T-helper 17 cell (primary cell): ENCODE measurements around the gene SCAMP5. TPM values are rescaled to one million over a fixed set of nuclear protein-coding genes. Genes with fewer than 3 reads are reported as not detected.

Experiments used
- ATAC-seq: fragments of 150-1000 bp; cut with Tn5 transposase; 2 replicates; pipeline ENCODE4 v1.10.0; 2021; ENCODE audit warnings: mild to moderate bottlenecking, moderate library complexity
- DNase-seq, 3 donors: peaks; one replicate each; pipeline versions ENCODE4 v3.0.0 to v3.0.0-alpha.2; 2020 to 2021
- H3K9me3 ChIP-seq: one replicate; pipeline ENCODE4 v1.7.0; 2013; ENCODE audit warnings: low read length, mild to moderate bottlenecking; ENCODE audit not compliant: control insufficient read depth, poor library complexity, severe bottlenecking
- H3K27ac Mint-ChIP-seq: one replicate; pipeline ENCODE4 v1.8.0; 2022; ENCODE audit warnings: mild to moderate bottlenecking, moderate library complexity, mixed read lengths
- H3K27me3 Mint-ChIP-seq: one replicate; pipeline ENCODE4 v1.8.0; 2022; ENCODE audit warnings: mixed read lengths
- H3K36me3 Mint-ChIP-seq: one replicate; pipeline ENCODE4 v1.8.0; 2022; ENCODE audit warnings: low read depth, mixed read lengths
- H3K4me1 Mint-ChIP-seq: one replicate; pipeline ENCODE4 v1.8.0; 2022; ENCODE audit warnings: mild to moderate bottlenecking, mixed read lengths
- H3K4me3 Mint-ChIP-seq: one replicate; pipeline ENCODE4 v1.8.0; 2022; ENCODE audit warnings: mild to moderate bottlenecking, moderate library complexity, mixed read lengths
- total RNA-seq, 4 donors: library from RNA in 2 of 4; stranded (reverse) in 2 of 4; gene quantifications; one replicate each; pipeline ENCODE4 v1.2.3 and lab custom pipeline; 2022 to 2026

The SCAMP5 gene
- total RNA-seq, 2 donors from 2014 or later, result 3.9 to 4.3 TPM

DNA sequence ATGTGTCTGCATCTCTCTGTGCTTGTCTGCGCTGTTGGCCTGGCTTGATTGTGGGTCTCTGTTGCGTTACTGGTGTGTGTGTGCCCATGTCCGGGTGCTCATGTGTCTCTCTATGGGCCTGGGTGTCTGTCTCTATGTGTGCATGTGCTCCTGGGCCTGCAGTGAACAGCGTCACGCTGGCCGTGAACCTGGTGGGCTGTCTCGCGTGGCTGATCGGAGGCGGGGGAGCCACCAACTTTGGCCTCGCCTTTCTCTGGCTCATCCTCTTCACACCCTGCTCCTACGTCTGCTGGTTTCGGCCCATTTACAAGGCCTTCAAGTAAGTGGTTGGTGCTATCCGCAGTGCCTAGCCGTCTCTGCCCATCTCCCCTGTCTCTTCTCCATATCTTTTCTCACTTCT lies 21.1 kb downstream of the SCAMP5 start:
- ATAC-seq (no peak), DNase-seq (no peak)
- Mint-ChIP-seq H3K4me3 (no peak overlapping the region), H3K4me1 (peaks cover 2% of the 10 kb centered on the region), H3K27ac (no peak overlapping the region), H3K36me3 (no peaks in the 10 kb centered on the region), H3K27me3 (no peaks in the 10 kb centered on the region)
- no peaks in the 10 kb centered on the region for H3K9me3 ChIP-seq

DNA sequence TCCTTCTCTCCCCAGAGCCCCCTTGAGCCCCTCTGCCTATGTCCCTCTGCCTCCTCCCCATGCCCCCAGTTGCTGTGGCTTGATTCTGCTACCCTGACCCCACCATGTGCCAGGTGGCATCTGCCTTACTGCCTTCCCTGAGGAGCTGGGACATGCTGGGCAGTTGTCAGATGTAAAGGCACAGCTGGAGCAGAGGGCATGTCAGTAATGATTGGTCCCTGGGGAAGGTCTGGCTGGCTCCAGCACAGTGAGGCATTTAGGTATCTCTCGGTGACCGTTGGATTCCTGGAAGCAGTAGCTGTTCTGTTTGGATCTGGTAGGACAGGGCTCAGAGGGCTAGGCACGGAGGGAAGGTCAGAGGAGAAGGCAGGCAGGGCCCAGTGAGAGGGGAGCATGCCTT lies 24.6 kb downstream of the SCAMP5 start:
- Mint-ChIP-seq H3K27me3 (no peaks in the 10 kb centered on the region), H3K4me3 (no peak overlapping the region), H3K4me1 (peaks cover 6% of the 10 kb centered on the region), H3K27ac (no peak overlapping the region), H3K36me3 (no peaks in the 10 kb centered on the region)
- DNase-seq, result no peak
- ATAC-seq, result no peak
- H3K9me3 ChIP-seq, result no peaks in the 10 kb centered on the region

DNA sequence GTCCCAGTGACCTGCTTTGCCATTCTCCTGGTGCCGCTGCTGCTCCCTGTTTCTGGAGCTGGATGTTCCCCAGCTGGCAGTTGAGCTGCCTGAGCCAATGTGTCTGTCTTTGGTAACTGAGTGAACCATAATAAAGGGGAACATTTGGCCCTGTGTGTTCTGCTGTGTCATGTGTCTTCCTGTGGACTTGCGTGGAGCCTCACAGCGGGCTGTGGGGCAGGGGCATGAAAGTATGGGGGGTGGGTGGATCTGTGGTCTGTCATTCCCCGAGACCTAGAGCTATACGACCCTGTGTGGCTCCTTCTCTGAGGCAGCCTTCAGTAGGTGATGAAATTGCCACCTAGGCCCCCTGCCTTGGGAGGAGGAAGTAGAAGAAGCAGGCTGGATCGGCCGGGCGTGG lies 26.0 kb downstream of the SCAMP5 start:
- H3K27ac Mint-ChIP-seq, result no peak overlapping the region
- no peaks in the 10 kb centered on the region for H3K36me3 Mint-ChIP-seq
- ATAC-seq (no peak), DNase-seq (no peak)
- H3K27me3 Mint-ChIP-seq, result no peaks in the 10 kb centered on the region
- no peak overlapping the region for H3K4me3 Mint-ChIP-seq
- no peaks in the 10 kb centered on the region for H3K9me3 ChIP-seq
- peaks cover 10% of the 10 kb centered on the region for H3K4me1 Mint-ChIP-seq

DNA sequence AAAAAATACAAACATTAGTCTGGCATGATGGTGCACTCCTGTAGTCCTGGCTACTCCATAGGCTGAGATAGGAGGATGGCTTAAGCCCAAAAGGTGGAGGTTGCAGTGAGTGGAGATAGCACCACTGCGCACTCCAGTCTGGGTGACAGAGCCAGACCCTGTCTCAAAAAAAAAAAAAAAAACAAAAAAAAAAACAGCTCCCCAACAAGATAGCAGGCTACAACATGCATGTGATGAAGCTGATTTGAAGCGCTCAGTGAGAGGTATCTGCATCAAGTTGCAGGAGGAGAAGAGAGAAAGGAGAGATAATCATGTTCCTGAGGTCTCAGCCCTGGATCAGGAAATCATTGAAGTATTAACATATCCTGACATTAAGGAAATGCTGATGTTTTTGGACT lies 27.4 kb downstream of the SCAMP5 start:
- DNase-seq (no peak), ATAC-seq (no peak)
- Mint-ChIP-seq H3K4me1 (peaks cover 14% of the 10 kb centered on the region), H3K4me3 (no peak overlapping the region), H3K27ac (peak overlapping the region; percentile 93), H3K27me3 (no peaks in the 10 kb centered on the region), H3K36me3 (no peaks in the 10 kb centered on the region)
- H3K9me3 ChIP-seq, result no peaks in the 10 kb centered on the region

DNA sequence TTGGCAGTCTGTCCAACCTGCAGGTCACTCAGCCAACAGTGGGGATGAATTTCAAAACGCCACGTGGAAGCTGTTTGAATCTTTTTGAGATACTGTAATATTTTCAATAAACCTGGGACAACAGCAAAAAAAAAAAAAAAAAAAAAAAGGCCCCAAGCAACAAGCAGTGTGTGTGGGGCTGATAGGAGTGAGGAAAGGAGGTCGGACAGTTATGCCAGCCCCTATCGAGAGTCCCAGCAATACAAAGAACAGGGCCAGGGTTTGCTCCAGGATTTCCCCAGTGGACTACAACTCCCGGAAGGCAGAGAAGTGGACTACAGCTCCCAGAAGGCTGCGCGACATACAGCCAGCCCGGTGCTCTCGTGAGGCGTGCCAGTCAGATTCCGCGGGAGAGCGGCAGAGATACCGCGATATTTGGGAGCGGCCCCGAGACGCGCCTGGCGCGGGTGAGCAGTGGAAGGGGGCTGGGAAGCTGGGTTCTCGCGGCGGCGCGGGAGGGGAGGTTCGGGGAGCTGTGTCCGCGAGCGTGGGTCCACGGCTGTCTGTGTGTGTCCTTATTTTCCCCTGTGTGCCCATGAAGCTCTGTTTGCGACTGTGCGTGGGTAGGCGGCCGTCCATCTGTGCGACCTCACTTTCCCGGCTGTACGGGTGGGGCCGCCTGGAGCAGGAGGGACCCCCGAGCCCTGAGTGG lies 28.0 kb downstream of the SCAMP5 start, which contains the start of gene PPCDC:
Gene PPCDC, plus strand, starts transcription at position 410 of the 691 bp plus-strand sequence. CDS start 4,729 bp downstream, outside the sequence.
- H3K9me3 ChIP-seq, result no peaks in the 10 kb centered on the region
- H3K4me1 Mint-ChIP-seq, result peaks cover 15% of the 10 kb centered on the region
- H3K27ac Mint-ChIP-seq, result peak within 1 kb of the TSS; percentile 93
- peak; percentile 100 for ATAC-seq
- H3K4me3 Mint-ChIP-seq, result peak within 1 kb of the TSS; percentile 99
- DNase-seq, result peak; percentile 83 to 90 (median 84)
- H3K27me3 Mint-ChIP-seq, result no peaks in the 10 kb centered on the region
- no peaks in the 10 kb centered on the region for H3K36me3 Mint-ChIP-seq

DNA sequence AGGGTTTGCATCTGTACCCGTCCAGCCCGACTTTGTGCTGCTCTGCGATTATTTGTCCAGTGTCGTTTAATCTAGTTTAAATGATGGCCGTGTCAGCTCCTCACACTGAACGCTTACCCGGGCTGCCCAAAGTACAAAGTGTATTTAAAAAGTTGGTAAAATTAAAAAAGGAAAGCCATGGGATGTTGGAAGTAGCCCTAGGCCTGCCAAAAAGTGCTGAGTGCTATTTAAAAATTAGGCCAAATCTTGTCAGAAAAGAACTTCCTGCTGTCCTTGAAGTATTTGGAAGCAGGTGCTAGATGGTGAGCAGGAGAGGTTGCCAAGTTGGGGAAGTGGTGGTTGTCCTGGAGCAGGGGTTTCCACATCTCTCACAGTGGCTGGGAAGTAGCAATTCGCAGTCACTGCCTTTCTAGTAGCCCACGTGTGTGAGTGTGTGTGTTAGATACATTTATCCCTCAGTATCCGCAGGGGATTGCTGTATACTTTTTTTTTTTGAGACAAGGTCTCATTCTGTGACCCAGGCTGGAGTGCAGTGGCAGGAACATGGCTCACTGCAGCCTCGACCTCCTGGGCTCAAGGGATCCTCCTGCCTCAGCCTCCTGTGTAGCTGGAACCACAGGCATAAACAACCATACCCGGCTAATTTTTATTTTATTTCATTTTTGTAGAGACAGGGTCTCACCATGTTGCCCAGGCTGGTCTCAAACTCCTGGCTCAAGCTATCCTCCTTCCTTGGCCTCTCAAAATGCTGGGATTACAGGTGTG lies 28.7 kb downstream of the SCAMP5 start:
- Mint-ChIP-seq H3K27me3 (no peaks in the 10 kb centered on the region), H3K4me1 (peaks cover 15% of the 10 kb centered on the region), H3K36me3 (no peaks in the 10 kb centered on the region), H3K27ac (peak overlapping the region; percentile 93), H3K4me3 (peak overlapping the region; percentile 99)
- no peak for DNase-seq
- H3K9me3 ChIP-seq, result no peaks in the 10 kb centered on the region
- no peak for ATAC-seq

DNA sequence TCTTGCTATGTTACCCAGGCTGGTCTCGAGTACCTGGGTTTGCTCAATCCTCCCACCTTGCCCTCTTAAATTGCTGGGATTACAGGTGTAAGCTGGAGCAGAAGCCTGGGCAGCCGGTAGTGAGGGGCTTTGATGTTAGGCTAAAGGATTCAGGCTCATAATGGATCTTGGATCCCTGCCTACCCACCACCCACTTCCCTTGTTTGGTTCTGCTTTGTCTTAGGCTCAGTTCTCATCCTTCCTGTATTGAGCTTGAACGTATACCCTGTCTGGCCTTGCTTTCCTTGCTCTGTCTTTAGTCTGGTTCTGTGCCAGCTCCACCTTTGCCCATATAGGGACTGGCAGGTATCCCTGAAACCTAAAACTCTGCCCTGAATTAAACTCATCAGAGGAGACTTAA lies 29.7 kb downstream of the SCAMP5 start:
- H3K27ac Mint-ChIP-seq, result peak overlapping the region; percentile 93
- DNase-seq (no peak), ATAC-seq (no peak)
- no peaks in the 10 kb centered on the region for H3K27me3 Mint-ChIP-seq
- H3K4me3 Mint-ChIP-seq, result peak overlapping the region; percentile 99
- H3K9me3 ChIP-seq, result no peaks in the 10 kb centered on the region
- no peaks in the 10 kb centered on the region for H3K36me3 Mint-ChIP-seq
- H3K4me1 Mint-ChIP-seq, result peaks cover 20% of the 10 kb centered on the region

DNA sequence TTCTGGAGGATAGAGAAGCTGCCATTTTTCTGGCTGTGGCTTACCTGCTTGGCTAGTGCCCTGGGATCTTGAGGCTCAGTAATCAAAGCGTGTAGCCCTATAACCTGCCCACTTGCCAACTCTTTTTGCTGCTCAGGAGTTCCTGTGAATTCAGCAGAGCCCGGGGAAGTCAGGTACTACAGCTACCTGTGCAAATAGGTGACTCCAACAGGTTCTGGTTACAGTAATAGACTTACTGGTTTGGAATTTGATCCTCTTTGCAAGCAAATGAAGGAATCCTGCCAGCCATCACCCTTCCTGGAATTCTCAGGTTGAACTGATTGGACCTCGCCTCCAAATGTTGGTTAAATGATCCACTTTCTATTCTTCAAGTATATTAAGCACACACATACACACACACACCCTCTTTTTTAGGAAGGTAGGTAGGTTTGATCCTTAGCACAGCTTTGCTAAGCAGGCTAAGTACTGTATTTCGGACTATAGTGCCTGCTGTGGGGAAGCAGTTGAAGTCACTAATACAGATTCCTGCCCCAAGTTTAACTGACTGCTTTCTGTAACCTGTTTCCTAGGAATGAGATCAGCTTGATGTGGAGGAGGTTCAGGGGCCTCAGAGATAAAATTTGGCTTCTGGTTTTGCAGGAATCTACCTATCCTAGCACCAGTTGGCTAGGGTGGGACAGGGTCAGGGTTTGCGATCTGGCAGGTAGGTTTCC lies 30.3 kb downstream of the SCAMP5 start:
- H3K27ac Mint-ChIP-seq, result peak overlapping the region; percentile 93
- peak overlapping the region; percentile 99 for H3K4me3 Mint-ChIP-seq
- ATAC-seq, result no peak
- H3K27me3 Mint-ChIP-seq, result no peaks in the 10 kb centered on the region
- no peak for DNase-seq
- H3K4me1 Mint-ChIP-seq, result peaks cover 21% of the 10 kb centered on the region
- no peaks in the 10 kb centered on the region for H3K9me3 ChIP-seq
- H3K36me3 Mint-ChIP-seq, result no peaks in the 10 kb centered on the region

DNA sequence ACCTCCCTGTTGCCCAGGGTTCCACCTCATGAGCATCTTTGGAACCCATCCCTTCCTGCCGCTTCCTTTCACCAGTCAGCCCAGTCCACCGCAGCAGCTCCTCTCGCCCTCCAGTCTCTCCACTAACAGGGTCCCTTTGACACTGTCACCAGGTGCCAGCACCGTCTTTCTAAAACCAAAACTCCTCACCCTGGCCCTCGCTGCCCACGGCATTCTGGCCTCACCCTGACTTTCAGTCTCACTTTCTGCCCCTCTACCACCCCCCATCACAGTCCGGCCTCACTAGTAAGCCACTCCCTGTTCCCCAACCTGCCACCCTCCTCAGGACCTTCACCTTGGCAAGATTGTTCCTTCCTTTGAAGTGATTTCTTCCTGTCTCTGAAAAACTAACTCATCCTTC lies 32.2 kb downstream of the SCAMP5 start:
- no peaks in the 10 kb centered on the region for H3K27me3 Mint-ChIP-seq
- no peaks in the 10 kb centered on the region for H3K9me3 ChIP-seq
- no peak overlapping the region for H3K4me3 Mint-ChIP-seq
- ATAC-seq (no peak), DNase-seq (no peak)
- peak overlapping the region; percentile 70 for H3K27ac Mint-ChIP-seq
- H3K4me1 Mint-ChIP-seq, result peaks cover 30% of the 10 kb centered on the region
- H3K36me3 Mint-ChIP-seq, result no peaks in the 10 kb centered on the region

DNA sequence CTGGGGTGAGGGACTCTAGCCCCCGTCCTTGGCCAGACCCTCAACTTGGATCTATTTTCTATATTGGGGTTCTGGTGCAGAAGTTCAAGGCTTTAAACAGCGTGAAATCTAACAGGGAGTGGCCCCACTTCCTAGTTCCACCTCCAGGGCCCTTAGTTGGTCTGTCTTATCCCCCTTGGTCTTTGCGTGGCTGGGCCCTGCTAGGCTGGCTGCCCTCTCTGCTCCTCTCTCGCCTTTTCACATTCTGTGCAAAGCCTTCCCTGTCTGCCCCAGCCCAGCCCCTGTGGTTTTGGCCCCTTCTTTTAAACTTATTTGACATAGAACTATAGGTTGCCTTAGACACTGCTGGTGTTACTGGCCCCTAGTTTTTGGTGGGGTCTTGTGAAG lies 33.6 kb downstream of the SCAMP5 start:
- Mint-ChIP-seq H3K4me3 (no peak overlapping the region), H3K36me3 (no peaks in the 10 kb centered on the region), H3K27ac (peak overlapping the region; percentile 34), H3K4me1 (peaks cover 32% of the 10 kb centered on the region), H3K27me3 (no peaks in the 10 kb centered on the region)
- ATAC-seq (peak; percentile 32), DNase-seq (no peak)
- no peaks in the 10 kb centered on the region for H3K9me3 ChIP-seq

DNA sequence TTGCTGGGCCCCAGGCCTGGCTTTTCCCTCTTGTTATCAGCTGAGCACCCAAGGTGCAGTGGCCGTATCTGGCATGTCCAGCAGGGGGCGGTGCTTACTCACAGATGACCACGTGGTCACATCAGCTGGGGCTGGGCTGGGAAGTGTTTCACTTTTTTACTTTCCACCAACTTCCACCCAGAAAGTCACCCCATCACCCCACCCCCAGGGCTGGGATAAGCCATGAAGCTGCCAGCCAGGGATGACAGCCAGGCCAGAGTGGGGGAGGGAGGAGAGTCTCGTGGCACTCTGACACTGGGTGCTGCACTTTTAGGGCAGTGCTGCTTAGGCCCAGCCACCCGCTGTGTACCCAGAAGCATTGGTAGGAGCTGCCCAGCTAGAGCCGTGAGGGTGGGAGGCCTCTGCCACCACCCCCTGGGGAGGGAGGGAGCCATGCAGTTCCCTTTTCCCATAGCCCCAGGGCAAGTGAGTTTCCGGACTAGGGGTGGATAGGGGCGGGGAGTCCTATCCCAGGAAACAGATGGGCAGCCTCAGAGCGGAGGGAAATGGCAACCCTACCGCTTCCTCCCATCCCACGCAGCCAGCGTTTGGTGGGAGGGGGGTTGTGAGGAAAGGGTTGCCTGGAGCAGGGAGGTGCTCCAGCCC lies 34.1 kb downstream of the SCAMP5 start:
- Mint-ChIP-seq H3K27me3 (no peaks in the 10 kb centered on the region), H3K36me3 (no peaks in the 10 kb centered on the region), H3K4me3 (peak overlapping the region; percentile 61), H3K27ac (peak overlapping the region; percentile 34), H3K4me1 (peaks cover 32% of the 10 kb centered on the region)
- ATAC-seq (peak; percentile 97), DNase-seq (peak; percentile 70 to 85 (median 76))
- no peaks in the 10 kb centered on the region for H3K9me3 ChIP-seq

DNA sequence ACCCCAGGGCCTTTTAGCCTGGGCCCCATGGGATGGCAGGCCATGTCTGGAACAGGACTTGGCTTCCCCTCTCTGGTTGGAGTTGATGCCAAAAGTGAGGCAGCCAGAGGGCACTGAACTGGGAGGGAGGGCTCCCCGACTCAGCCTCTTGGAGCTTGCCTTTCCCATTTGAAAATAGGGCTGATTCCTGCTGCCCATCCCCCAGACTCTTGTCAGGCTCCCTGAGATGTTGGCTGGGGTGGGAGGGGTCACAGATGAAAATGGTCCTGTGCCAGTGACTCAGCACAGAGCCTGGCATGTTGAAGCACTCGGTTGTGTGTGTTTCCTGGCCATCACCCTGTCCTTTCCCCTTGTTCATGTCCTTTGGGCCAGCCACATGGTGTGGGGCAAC lies 34.7 kb downstream of the SCAMP5 start:
- no peaks in the 10 kb centered on the region for H3K27me3 Mint-ChIP-seq

DNA sequence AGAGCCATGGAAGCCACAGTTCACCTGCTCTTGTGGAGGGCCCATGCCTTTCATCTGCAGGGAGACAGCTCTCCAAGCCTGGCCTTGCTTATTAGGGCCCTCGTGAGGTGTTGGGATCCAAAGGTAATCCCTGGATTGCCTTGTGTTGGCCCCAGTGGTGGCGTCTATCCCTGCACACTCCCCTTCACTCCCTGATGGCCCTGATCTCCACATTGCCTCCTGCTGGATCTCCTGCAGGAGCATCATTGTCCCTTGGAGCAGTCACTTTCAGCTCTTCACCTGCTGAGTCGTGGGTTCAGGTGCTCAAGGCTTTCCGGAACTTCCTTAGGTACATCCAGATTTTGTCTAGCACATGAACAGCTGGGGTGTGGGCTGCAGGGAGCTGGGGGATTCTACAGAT lies 35.1 kb downstream of the SCAMP5 start:
- no peak for ATAC-seq
- Mint-ChIP-seq H3K36me3 (no peaks in the 10 kb centered on the region), H3K27me3 (no peaks in the 10 kb centered on the region), H3K4me3 (no peak overlapping the region), H3K27ac (no peak overlapping the region), H3K4me1 (peaks cover 25% of the 10 kb centered on the region)
- DNase-seq, result no peak
- H3K9me3 ChIP-seq, result no peaks in the 10 kb centered on the region

More for the DNA sequence above, 34.7 kb downstream of the SCAMP5 start:
- Mint-ChIP-seq H3K36me3 (no peaks in the 10 kb centered on the region), H3K4me3 (no peak overlapping the region), H3K4me1 (peaks cover 29% of the 10 kb centered on the region), H3K27ac (no peak overlapping the region)
- DNase-seq (no peak), ATAC-seq (no peak)
- no peaks in the 10 kb centered on the region for H3K9me3 ChIP-seq
